GM19438 (cell line): ENCODE measurements around the gene C2orf92.
A peak's percentile ranks its signal among the peaks of the same experiment; 100 is the strongest.
"Not testable (repeated sequence)": the region's sequence is repeated elsewhere in the genome, so short reads cannot be mapped to it uniquely, and the experiment has no call there.

Experiments
- ATAC-seq: cut with Tn5 transposase; IDR thresholded peaks from one replicate; pipeline ENCODE4 v1.9.1; 2021; ENCODE audit warnings: low read depth; ENCODE audit not compliant: unreplicated experiment

Gene C2orf92

GRCh38 chr2:97669448-97669847, at the start of gene C2orf92:
Gene C2orf92 (plus strand): TSS chr2:97669713. CDS start chr2:97669789, 76 bp downstream.
- ATAC-seq = no peak

GRCh38 chr2:97620492-97620891, 49.0 kb upstream of the C2orf92 start:
- not testable (repeated sequence) for ATAC-seq

GRCh38 chr2:97622976-97623375, 46.5 kb upstream of the C2orf92 start:
- not testable (repeated sequence) for ATAC-seq

- ATAC-seq = not testable (repeated sequence)
Measured at GRCh38 chr2:97625354-97626048, 44.0 kb upstream of the C2orf92 start.

GRCh38 chr2:97626049-97626430, 43.5 kb upstream of the C2orf92 start:
- ATAC-seq = not testable (repeated sequence)

GRCh38 chr2:97644023-97644717, 25.3 kb upstream of the C2orf92 start:
- ATAC-seq = no peak

GRCh38 chr2:97645112-97645694, 24.3 kb upstream of the C2orf92 start:
- peak; percentile 20 for ATAC-seq

- ATAC-seq = peak; percentile 94
Measured at GRCh38 chr2:97645695-97646629, 23.6 kb upstream of the C2orf92 start, which contains the start of gene COX5B. Gene COX5B (plus strand): TSS chr2:97646062. CDS start chr2:97646087, 25 bp downstream.

- ATAC-seq = no peak
Measured at GRCh38 chr2:97646977-97647376, 22.5 kb upstream of the C2orf92 start.

- ATAC-seq = no peak
Measured at GRCh38 chr2:97651114-97651513, 18.4 kb upstream of the C2orf92 start.

GRCh38 chr2:97653473-97653872, 16.0 kb upstream of the C2orf92 start:
- no peak for ATAC-seq

GRCh38 chr2:97653874-97654273, 15.6 kb upstream of the C2orf92 start:
- no peak for ATAC-seq

GRCh38 chr2:97654309-97654708, 15.2 kb upstream of the C2orf92 start:
- ATAC-seq = no peak

GRCh38 chr2:97654791-97655190, 14.7 kb upstream of the C2orf92 start:
- no peak for ATAC-seq

- no peak for ATAC-seq
Measured at GRCh38 chr2:97656129-97656755, 13.3 kb upstream of the C2orf92 start.

GRCh38 chr2:97656905-97657587, 12.5 kb upstream of the C2orf92 start:
- ATAC-seq = no peak

- ATAC-seq = no peak
Measured at GRCh38 chr2:97657986-97658690, 11.4 kb upstream of the C2orf92 start.

GRCh38 chr2:97658691-97659157, 10.8 kb upstream of the C2orf92 start:
- ATAC-seq = no peak
